M059J (cell line): ENCODE results near the gene REG1A. TPM values are rescaled to one million over a fixed set of nuclear protein-coding genes. Genes with fewer than 3 reads are reported as not detected.

ENCODE experiments used
- DNase-seq: peaks from one replicate; pipeline ENCODE4 v3.0.0-alpha.2; 2012; ENCODE audit warnings: low read depth
- total RNA-seq: library from RNA; depleted of rRNA; stranded (reverse); fragments of >200 nt; shearing (Covaris generic); gene quantifications from 2 replicates; pipeline ENCODE4 v1.2.3, GENCODE V29; 2014; rRNA removed

REG1A gene
- not detected in 2 replicates for total RNA-seq

- DNase-seq = no peak
Observed at GRCh38 chr2:79120194-79120713, at the start of gene REG1A. Gene REG1A, plus strand, starts transcription at chr2:79120488. Its CDS starts 374 bp downstream, at chr2:79120862.

- DNase-seq = no peak
Observed at GRCh38 chr2:79071078-79071477, 49.2 kb upstream of the REG1A start.

DNA sequence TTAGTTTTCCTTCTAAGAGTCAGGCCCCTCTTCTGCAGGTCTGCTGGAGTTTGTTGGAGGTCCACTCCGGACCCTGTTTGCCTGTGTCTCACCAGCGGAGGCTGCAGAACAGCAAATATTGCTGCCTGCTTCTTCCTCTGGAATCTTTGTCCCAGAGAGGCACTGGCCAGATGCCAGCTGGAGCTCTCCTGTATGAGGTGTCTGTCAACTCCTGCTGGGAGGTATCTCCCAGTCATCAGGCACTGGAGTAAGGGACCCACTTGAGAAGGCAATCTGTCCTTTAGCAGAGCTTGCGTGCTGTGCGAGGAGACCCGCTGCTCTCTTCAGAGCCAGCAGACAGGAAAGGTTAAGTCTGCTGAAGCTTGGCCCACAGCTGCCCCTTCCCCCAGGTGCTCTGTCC lies 37.3 kb upstream of the REG1A start:
- no peak for DNase-seq

- DNase-seq = no peak
Observed at GRCh38 chr2:79083597-79084251, 36.6 kb upstream of the REG1A start.

DNA sequence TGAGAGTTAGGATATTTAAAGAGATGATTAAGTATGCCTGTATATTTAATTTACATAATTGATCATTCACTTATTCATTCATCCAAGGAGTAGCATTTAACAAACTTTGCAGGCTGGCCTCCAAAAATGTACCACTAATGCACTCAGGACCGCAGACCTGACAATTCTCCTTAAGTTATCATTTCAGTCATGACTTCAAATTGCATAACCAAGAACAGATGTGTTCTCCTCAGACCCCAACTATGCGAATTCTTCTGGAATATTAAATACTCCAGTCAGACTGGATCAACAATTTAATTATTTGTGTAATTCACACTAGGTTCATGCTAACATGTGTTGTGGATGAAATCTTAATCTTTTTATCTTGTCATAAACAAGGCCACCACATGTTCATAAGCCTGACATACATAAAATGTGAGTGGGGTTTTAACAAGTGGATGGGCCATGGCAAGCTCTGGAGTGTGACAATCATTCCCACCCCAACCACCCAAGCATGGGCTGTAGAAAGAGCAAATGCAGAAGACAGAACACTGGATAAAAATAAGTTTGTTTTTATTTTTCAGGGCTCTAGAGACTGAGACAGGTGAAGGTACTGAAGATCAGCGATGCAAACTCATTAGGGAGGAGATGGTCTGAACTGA lies 35.7 kb upstream of the REG1A start:
- DNase-seq = no peak

GRCh38 chr2:79085382-79085781 lies 34.9 kb upstream of the REG1A start:
- no peak for DNase-seq

GRCh38 chr2:79086255-79086654 lies 34.0 kb upstream of the REG1A start:
- no peak for DNase-seq

DNA sequence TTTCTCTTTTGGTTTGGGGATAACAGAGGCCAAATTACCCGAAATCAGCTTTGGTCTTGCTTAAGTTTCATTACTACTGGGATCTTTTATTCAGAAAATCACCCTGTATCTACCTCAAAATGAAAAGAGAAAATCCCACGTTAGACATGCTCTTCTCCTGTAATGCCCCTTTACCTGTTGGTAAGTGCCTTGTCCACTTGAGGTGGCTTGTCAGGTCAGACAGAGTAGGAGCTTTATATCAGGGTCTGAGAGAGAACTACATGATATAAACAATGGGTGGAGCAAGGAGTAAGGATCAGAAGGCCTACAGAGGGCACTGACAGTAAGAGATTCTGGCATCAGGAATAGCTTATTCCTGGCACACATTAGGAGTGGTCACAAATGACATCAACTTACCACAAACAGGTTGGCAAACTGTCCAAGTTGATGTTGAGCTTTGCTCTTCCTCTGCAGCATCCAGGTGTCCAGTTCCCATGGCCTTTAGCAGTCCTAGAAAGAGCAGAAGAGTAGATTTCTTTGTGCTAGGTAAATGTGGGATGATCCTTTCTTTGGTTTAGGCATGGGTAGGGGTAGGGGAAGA lies 32.4 kb upstream of the REG1A start, which contains the start of gene REG1B:
Gene REG1B (minus strand): TSS at position 209 of the 580 bp plus-strand sequence. CDS start 381 bp downstream, outside the sequence.
- DNase-seq = no peak

DNA sequence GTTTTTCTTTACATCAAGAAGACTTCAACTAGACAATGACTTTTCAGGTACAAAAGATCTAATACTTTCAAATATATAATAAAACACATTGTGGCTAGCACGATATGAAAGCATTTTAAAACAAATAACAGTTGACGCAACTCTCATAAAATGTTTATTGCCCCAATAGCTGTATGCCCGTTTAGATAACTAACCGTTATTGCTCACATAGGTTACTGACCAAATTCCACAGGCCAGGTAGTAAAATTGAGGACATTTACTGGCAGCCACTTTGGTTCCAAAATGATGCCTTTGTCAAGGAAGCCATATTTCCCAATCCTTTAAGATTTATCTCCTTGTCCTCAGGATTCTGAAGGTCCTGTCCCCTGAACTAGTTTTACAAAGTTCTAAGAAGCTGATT lies 29.6 kb upstream of the REG1A start:
- DNase-seq = no peak

DNA sequence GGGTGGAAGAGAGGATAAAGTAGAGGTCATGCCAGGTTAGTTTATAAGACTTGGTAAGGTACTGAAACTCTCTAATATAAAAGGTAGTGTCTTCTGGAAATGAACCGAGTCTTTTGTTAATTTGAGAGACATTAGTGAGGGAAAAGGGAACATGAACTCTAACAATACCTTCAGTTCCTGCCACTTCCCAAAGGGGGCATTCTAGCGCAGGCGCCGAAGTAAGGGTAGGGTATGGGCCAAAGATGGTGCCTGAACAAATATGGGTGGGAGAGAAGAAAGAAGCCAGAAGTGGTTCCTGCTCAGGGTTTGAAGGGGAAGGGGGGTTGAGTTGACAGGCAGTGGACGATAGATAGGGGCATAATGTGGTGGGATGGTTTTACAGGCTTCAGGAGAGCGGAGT lies 22.4 kb upstream of the REG1A start:
- no peak for DNase-seq

DNA sequence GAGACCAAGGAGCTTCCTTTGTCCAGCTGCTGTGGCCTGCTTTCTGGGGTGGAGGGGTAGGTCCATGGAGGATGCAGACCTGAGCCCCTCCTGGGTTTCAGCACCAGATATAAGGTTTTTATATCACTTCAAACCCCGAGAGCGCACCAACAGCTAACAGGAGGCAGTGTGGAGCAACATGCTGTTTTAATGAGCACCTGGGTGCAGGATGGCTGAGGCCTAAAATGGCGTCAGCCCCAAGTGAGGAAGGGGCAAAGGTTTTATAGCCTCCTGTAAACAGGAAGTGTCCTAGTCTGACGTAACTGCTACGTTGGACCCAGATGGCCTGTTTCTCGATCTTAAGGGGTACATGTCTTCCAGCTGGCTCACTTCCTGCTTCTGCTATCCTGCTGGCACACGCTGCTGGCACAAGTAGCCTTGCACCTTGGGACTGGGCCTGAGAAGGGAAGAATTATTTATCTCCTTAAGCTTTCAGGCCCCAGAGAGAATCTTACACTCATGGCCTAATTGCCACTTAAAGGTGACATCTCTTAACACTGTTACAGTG lies 21.1 kb upstream of the REG1A start:
- no peak for DNase-seq

GRCh38 chr2:79100285-79100684 lies 20.0 kb upstream of the REG1A start:
- DNase-seq = no peak

GRCh38 chr2:79101024-79101423 lies 19.3 kb upstream of the REG1A start:
- DNase-seq = no peak

- no peak for DNase-seq
Observed at GRCh38 chr2:79103214-79103613, 17.1 kb upstream of the REG1A start.

- DNase-seq = no peak
Observed at GRCh38 chr2:79105259-79105658, 15.0 kb upstream of the REG1A start.

DNA sequence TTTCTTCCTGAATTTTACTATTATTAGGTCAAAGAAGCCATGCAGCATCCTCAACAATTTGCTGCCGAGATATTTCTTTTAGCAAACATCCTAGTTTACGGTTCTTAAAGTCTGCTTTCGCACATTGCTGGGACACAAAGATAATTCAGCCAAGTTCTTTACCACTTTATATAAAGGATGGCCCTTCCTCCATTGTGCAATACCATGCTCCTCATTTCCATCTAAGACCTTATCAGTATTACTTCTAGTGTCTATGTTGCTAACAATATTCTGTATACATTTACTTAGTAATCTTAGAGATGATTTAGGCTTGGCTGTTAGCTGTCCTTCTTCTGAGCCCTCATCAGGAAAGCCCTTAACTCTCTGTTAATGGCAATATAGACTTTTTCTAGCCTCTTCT lies 8.0 kb upstream of the REG1A start:
- no peak for DNase-seq

DNA sequence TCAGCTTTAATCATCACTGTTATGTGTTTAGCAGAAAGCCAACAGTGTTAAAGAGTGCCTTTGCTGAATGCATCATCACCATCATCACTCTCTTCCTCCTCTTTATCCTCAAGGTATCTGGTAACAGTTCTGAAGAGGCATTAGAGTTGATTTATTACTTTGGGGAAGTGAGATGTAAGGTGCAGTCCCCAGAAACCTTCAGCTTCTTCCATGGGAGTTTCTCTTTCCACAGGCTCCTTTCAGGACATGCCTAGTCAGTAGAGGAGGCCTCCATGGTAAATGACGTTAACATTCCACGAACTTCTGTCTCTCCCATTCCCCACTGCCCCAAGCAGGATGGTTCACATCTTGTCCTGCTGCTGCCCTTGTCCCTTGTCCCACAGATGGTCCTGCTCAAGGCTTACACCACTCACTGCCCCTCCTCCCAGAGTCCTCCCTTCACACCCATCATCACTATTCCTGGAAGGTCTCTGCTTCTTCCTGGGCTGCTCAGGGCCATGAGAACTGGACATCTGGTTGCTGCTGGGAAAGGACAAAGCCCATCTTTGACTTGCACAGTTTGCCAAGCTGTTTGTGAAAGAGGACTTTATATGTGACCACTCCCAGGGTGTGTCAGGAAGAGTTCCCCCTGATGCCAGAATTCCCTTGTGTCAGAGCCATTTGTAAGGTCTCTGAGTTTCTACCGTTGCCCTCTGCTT lies 5.3 kb upstream of the REG1A start:
- no peak for DNase-seq

GRCh38 chr2:79116997-79117928 lies 3.0 kb upstream of the REG1A start:
- DNase-seq = no peak

DNA sequence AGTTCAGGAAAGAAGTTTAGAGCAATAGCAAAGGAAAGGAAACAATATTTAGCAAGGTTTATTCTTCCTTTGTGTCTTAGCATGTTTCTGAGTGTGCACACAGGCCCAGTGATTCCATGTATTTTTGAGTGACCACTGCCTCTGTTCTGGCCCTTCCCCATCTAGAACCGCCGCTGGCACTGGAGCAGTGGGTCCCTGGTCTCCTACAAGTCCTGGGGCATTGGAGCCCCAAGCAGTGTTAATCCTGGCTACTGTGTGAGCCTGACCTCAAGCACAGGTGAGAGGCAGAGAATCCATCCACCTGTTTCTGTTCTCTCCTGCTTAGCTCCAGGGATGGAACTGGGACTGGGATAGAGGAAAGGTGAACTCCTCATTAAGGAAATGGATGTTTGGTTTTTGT lies 2.4 kb downstream of the REG1A start:
- DNase-seq = no peak

GRCh38 chr2:79124907-79125720 lies 4.8 kb downstream of the REG1A start:
- DNase-seq = no peak
